BLaER1 treated with 17β-estradiol and CSF1 and Interleukin-3, amounts not matched to agents 10 nM and 100 nM (cell line): ENCODE measurements around the gene ANO2.

Experiments
- H3K27ac ChIP-seq, 11 experiments: shearing (Covaris generic); formaldehyde crosslinking; 2 replicates each; pipeline ENCODE4 v1.8.1; 2022
- H3K27me3 ChIP-seq, 11 experiments: shearing (Covaris generic); formaldehyde crosslinking; 2 replicates each; pipeline ENCODE4 v1.8.1; 2022
- H3K36me3 ChIP-seq, 11 experiments: shearing (Covaris generic); formaldehyde crosslinking; 2 replicates each; pipeline ENCODE4 v1.8.1; 2022
- H3K4me1 ChIP-seq, 10 experiments: shearing (Covaris generic); formaldehyde crosslinking; 2 replicates each; pipeline ENCODE4 v1.8.1; 2022
- H3K4me2 ChIP-seq, 11 experiments: shearing (Covaris generic); formaldehyde crosslinking; 2 replicates each; pipeline ENCODE4 v1.8.1; 2022
- H3K4me3 ChIP-seq, 10 experiments: shearing (Covaris generic); formaldehyde crosslinking; 2 replicates each; pipeline ENCODE4 v1.8.1; 2022
- H3K9ac ChIP-seq, 11 experiments: shearing (Covaris generic); formaldehyde crosslinking; 2 replicates each; pipeline ENCODE4 v1.8.1; 2022
- H3K9me3 ChIP-seq, 11 experiments: shearing (Covaris generic); formaldehyde crosslinking; replicated peaks in 1 of 11; 2 replicates each; pipeline ENCODE4 v1.8.1; 2022
- H4K20me1 ChIP-seq, 11 experiments: shearing (Covaris generic); formaldehyde crosslinking; 2 replicates each; pipeline ENCODE4 v1.8.1; 2022
- Cebpa-rat ChIP-seq, 11 experiments: shearing (Covaris generic); IDR thresholded peaks; 2 replicates each; pipeline ENCODE4 v1.8.1; 2022

ANO2 gene

DNA sequence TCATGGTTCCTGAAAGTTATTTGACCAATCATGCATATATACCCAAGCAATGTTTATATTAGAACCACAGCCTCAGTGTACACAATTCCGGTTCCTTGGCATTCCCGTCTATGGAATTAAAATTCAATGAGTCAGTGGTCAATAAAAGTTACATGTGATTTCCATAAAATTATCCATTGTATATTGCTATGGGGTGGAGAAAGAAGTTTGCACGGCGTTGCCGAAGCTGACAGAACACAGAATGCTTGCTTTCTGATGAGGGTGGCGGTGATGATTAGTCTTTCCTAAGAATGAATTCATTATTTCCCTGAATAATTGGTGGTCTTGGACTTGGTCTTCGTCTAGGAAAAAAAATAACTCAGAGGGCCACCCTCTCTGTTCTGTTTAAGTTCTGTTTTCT, 214.1 kb downstream of the ANO2 start:
- no peaks in the 10 kb centered on the region for H3K4me1 ChIP-seq
- no peak for TF ChIP-seq Cebpa-rat (IDR thresholded peaks at IDR 0.05)
- no peak overlapping the region for H3K9ac ChIP-seq
- no peak overlapping the region for H3K27ac ChIP-seq
- H4K20me1 ChIP-seq = no peaks in the 10 kb centered on the region
- no peaks in the 10 kb centered on the region for H3K9me3 ChIP-seq
- no peak overlapping the region for H3K4me2 ChIP-seq
- H3K4me3 ChIP-seq = no peak overlapping the region
- H3K36me3 ChIP-seq = no peaks in the 10 kb centered on the region
- H3K27me3 ChIP-seq = no peaks in the 10 kb centered on the region

GRCh38 chr12:5723711-5724252, 221.3 kb downstream of the ANO2 start:
- Histone ChIP-seq H3K27me3 (no peaks in the 10 kb centered on the region), H3K4me3 (no peak overlapping the region), H3K4me2 (no peak overlapping the region), H3K27ac (no peak overlapping the region), H3K9ac (no peak overlapping the region), H3K9me3 (no peaks in the 10 kb centered on the region), H3K36me3 (no peaks in the 10 kb centered on the region), H3K4me1 (no peaks in the 10 kb centered on the region), H4K20me1 (no peaks in the 10 kb centered on the region)
- TF ChIP-seq Cebpa-rat (IDR thresholded peaks at IDR 0.05) = no peak

GRCh38 chr12:5723071-5723470, 222.0 kb downstream of the ANO2 start:
- Histone ChIP-seq H4K20me1 (no peaks in the 10 kb centered on the region), H3K36me3 (no peaks in the 10 kb centered on the region), H3K9ac (no peak overlapping the region), H3K27ac (no peak overlapping the region), H3K4me2 (no peak overlapping the region), H3K4me1 (no peaks in the 10 kb centered on the region), H3K9me3 (no peaks in the 10 kb centered on the region), H3K4me3 (no peak overlapping the region), H3K27me3 (no peaks in the 10 kb centered on the region)
- TF ChIP-seq Cebpa-rat (IDR thresholded peaks at IDR 0.05) = no peak

DNA sequence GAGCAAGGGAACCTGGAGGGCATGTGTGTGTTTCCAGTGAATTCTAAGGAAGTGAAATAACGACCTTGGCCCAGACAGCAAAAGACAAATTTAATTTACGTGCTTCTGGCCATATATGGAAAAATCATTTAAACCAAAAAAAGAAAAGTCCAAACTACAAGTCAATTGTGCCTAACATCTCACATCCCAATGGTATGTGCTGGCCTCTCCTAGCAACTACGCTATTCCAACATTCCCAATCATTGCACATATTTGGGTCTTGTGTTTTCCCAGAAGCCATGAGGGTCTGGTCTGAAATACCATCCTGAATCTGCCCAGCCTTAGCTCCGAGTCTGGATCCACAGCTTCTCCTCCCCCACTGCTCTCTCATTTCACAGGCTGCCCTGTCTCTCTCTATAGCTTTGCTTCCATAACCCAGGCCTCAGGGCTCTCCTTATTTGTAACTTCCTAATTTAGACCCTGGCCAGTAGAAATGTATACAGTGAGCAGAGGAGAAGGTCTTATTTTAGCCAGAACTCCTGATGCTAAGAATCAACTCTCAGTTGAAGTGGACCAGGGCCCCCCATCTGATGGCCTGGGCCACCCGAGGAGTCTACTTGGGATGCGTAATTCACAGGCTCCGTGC, 224.6 kb downstream of the ANO2 start:
- TF ChIP-seq Cebpa-rat (IDR thresholded peaks at IDR 0.05) = no peak
- H3K9me3 ChIP-seq = no peaks in the 10 kb centered on the region
- H3K4me3 ChIP-seq = no peak overlapping the region
- no peak overlapping the region for H3K27ac ChIP-seq
- no peaks in the 10 kb centered on the region for H3K4me1 ChIP-seq
- no peaks in the 10 kb centered on the region for H4K20me1 ChIP-seq
- H3K4me2 ChIP-seq = no peak overlapping the region
- H3K27me3 ChIP-seq = no peaks in the 10 kb centered on the region
- H3K36me3 ChIP-seq = no peaks in the 10 kb centered on the region
- no peak overlapping the region for H3K9ac ChIP-seq

GRCh38 chr12:5718680-5719079, 226.4 kb downstream of the ANO2 start:
- TF ChIP-seq Cebpa-rat (IDR thresholded peaks at IDR 0.05) = no peak
- H3K4me1 ChIP-seq = no peaks in the 10 kb centered on the region
- H3K9me3 ChIP-seq = no peaks in the 10 kb centered on the region
- H4K20me1 ChIP-seq = no peaks in the 10 kb centered on the region
- no peak overlapping the region for H3K4me2 ChIP-seq
- H3K36me3 ChIP-seq = no peaks in the 10 kb centered on the region
- H3K27me3 ChIP-seq = no peaks in the 10 kb centered on the region
- H3K4me3 ChIP-seq = no peak overlapping the region
- H3K9ac ChIP-seq = no peak overlapping the region
- H3K27ac ChIP-seq = no peak overlapping the region

DNA sequence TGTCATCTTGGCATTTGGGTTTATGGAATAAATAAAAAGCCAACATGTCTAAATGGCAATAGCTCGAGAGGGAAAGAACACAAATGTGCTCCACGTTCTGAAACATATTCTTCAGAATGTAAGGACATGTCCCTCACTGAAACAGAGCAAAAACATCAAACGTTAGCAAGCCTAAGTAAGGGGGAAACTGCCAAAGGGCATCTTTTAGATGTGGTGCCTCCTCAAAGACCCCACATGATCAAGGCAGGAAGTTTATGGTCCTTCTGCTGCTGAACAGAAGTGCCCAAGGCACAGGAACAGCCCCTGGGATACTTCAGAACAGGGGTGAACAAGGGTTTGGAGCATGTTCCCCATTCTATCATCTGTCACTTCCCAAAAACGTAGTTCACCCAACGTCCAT, 227.0 kb downstream of the ANO2 start:
- Histone ChIP-seq H3K4me3 (no peak overlapping the region), H4K20me1 (no peaks in the 10 kb centered on the region), H3K9me3 (no peaks in the 10 kb centered on the region), H3K4me1 (no peaks in the 10 kb centered on the region), H3K27ac (no peak overlapping the region), H3K36me3 (no peaks in the 10 kb centered on the region), H3K27me3 (no peaks in the 10 kb centered on the region), H3K9ac (no peak overlapping the region), H3K4me2 (no peak overlapping the region)
- no peak for TF ChIP-seq Cebpa-rat (IDR thresholded peaks at IDR 0.05)

- Histone ChIP-seq H3K36me3 (no peaks in the 10 kb centered on the region), H3K27me3 (no peaks in the 10 kb centered on the region)
Observed at GRCh38 chr12:5716976-5717375, 228.1 kb downstream of the ANO2 start.

DNA sequence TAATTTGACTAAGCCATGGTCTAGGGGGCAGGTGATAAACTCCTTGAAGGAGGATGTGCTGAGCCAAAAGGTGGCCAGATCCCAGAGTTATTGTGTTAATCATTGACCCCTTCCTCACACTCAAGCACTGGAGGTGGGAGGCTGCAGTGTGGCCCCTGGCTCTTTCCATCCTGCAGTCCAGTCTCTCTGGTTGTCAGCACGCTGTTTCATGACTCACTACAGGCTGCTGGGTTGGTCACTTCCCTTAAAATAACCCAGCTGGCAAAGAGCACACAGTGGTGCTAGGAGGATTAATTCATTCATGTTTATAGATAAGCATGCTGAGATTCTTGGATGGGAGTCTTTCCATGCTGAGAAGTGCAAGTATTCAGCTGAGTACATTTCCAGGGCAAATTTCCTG, 228.9 kb downstream of the ANO2 start:
- Histone ChIP-seq H3K9me3 (no peaks in the 10 kb centered on the region), H3K27ac (no peak overlapping the region), H4K20me1 (no peaks in the 10 kb centered on the region), H3K4me3 (no peak overlapping the region), H3K9ac (no peak overlapping the region), H3K36me3 (no peaks in the 10 kb centered on the region), H3K4me1 (no peaks in the 10 kb centered on the region), H3K4me2 (no peak overlapping the region), H3K27me3 (no peaks in the 10 kb centered on the region)
- no peak for TF ChIP-seq Cebpa-rat (IDR thresholded peaks at IDR 0.05)

More at GRCh38 chr12:5716976-5717375, 228.1 kb downstream of the ANO2 start:
- Histone ChIP-seq H3K4me3 (no peak overlapping the region), H3K4me2 (no peak overlapping the region), H3K9ac (no peak overlapping the region), H3K9me3 (no peaks in the 10 kb centered on the region), H3K4me1 (no peaks in the 10 kb centered on the region), H4K20me1 (no peaks in the 10 kb centered on the region), H3K27ac (no peak overlapping the region)
- no peak for TF ChIP-seq Cebpa-rat (IDR thresholded peaks at IDR 0.05)

DNA sequence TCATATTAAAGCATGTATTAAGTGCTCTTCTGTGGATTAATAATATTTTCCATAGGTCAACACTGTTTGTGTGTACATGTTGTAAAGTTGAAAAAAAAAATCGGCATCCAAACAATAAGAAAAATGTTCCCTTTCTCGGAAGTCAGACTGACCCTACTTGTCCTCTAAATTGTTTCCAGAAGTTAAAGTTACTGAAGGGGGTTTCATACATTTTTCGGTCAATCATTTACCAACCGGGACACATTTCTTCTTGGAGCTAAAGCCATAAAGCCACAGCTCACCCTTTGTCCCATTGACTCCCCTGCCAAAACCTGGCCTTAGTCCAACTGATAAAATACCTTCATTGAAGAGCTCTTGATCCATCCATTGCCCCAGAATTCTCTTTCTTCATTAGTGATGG, 230.0 kb downstream of the ANO2 start:
- Histone ChIP-seq H4K20me1 (no peaks in the 10 kb centered on the region), H3K4me1 (no peaks in the 10 kb centered on the region), H3K4me3 (no peak overlapping the region), H3K36me3 (no peaks in the 10 kb centered on the region), H3K9ac (no peak overlapping the region), H3K4me2 (no peak overlapping the region), H3K27ac (no peak overlapping the region), H3K27me3 (no peaks in the 10 kb centered on the region), H3K9me3 (no peaks in the 10 kb centered on the region)
- TF ChIP-seq Cebpa-rat (IDR thresholded peaks at IDR 0.05) = no peak

DNA sequence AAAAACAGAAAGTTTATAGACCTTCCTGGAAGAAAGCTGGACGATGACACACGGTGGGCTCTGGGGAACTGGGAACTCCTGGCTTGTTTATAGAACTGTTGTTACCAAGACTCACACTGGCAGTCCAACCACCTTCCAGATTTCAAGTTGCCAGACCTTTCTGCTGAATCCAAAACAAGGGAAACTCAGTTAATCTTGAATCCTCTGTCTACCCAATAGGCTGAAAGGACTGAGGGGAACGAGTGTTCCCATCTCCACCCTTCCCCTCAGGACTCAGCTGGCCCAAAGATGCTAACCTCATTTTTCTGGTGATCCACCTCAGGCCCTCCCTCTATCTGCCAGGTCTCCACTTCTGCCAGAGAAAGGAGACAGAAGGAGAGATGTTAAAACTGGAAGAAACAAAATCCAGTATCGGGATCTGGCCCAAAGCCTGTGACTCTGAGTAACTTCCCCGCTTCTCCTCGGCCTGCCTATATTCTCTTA, 231.4 kb downstream of the ANO2 start:
- no peak for TF ChIP-seq Cebpa-rat (IDR thresholded peaks at IDR 0.05)
- H3K4me3 ChIP-seq = no peak overlapping the region
- H3K9me3 ChIP-seq = no peaks in the 10 kb centered on the region
- H3K9ac ChIP-seq = no peak overlapping the region
- H3K36me3 ChIP-seq = no peaks in the 10 kb centered on the region
- H3K27ac ChIP-seq = no peak overlapping the region
- H3K4me1 ChIP-seq = no peaks in the 10 kb centered on the region
- no peaks in the 10 kb centered on the region for H3K27me3 ChIP-seq
- no peak overlapping the region for H3K4me2 ChIP-seq
- no peaks in the 10 kb centered on the region for H4K20me1 ChIP-seq
